Suprapubic skin (tissue), 4 donors: ENCODE measurements around the gene PRR5.
"Not testable (repeated sequence)": the region's sequence is repeated elsewhere in the genome, so short reads cannot be mapped to it uniquely, and the experiment has no call there.

ENCODE experiments used
- CTCF ChIP-seq, 2 donors: fragments of 200-600 bp in 1 of 2; fragments of 450-650 bp in 1 of 2; sonication (generic) in 1 of 2; IDR thresholded peaks; one replicate each; pipeline ENCODE4 v1.5.1; 2016 to 2019; ENCODE audit warnings: antibody characterized with exemption in 2 of 2, mild to moderate bottlenecking in 1 of 2, moderate library complexity in 1 of 2
- EP300 ChIP-seq: sonication (generic); formaldehyde crosslinking; IDR thresholded peaks from one replicate; pipeline ENCODE4 v1.6.1; 2017; ENCODE audit warnings: antibody characterized with exemption
- POLR2AphosphoS5 ChIP-seq, 3 donors: sonication (generic); formaldehyde crosslinking; IDR thresholded peaks; one replicate each; pipeline ENCODE4 v1.6.1; 2017; ENCODE audit warnings: antibody characterized with exemption in 3 of 3

DNA sequence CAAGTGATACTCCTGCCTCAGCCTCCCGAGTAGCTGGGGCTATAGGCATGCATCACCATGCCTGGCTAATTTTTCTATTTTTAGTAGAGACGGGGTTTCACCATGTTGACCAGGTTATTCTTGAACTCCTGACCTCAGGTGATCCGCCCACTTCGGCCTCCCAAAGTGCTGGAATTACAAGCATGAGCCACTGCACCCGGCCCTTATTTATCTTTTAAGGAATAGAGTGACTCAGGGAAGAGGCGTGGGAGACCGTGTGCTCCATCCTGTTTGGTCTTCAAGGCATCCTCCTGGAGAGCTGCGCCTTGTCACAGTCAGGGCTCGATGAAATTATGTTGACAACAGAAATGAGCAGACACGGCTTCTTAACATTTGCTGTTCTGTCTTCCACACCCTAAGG lies 37.7 kb downstream of the PRR5 start:
- not testable (repeated sequence) for TF ChIP-seq POLR2AphosphoS5 (IDR thresholded peaks at IDR 0.05); CTCF (IDR thresholded peaks at IDR 0.05); EP300
